Body of pancreas (tissue), 4 donors: ENCODE data around the gene WBP1L.
"Not testable (repeated sequence)": the region's sequence is repeated elsewhere in the genome, so short reads cannot be mapped to it uniquely, and the experiment has no call there.

Experiments used
- POLR2A ChIP-seq, 3 donors: fragments of 450-650 bp; IDR thresholded peaks; one replicate each; pipeline ENCODE4 v1.6.1; 2016; ENCODE audit warnings: antibody characterized with exemption in 3 of 3, mild to moderate bottlenecking in 2 of 3
- TF ChIP-seq, protein P1 (sequence below), 7 experiments: fragments of 450-650 bp in 4 of 7; fragments of 200-600 bp in 3 of 7; sonication (generic) in 3 of 7; IDR thresholded peaks; one replicate each; pipeline ENCODE4 v1.5.1; 2016 to 2019; ENCODE audit warnings: antibody characterized with exemption in 7 of 7

GRCh38 chr10:102695401-102695800 is 48.3 kb upstream of the WBP1L start:
- TF ChIP-seq, protein P1, sequence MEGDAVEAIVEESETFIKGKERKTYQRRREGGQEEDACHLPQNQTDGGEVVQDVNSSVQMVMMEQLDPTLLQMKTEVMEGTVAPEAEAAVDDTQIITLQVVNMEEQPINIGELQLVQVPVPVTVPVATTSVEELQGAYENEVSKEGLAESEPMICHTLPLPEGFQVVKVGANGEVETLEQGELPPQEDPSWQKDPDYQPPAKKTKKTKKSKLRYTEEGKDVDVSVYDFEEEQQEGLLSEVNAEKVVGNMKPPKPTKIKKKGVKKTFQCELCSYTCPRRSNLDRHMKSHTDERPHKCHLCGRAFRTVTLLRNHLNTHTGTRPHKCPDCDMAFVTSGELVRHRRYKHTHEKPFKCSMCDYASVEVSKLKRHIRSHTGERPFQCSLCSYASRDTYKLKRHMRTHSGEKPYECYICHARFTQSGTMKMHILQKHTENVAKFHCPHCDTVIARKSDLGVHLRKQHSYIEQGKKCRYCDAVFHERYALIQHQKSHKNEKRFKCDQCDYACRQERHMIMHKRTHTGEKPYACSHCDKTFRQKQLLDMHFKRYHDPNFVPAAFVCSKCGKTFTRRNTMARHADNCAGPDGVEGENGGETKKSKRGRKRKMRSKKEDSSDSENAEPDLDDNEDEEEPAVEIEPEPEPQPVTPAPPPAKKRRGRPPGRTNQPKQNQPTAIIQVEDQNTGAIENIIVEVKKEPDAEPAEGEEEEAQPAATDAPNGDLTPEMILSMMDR (IDR thresholded peaks at IDR 0.05), result not testable (repeated sequence)
- not testable (repeated sequence) for TF ChIP-seq POLR2A (IDR thresholded peaks at IDR 0.05)
